AG10803 (cell line): ENCODE results near the gene IFT122.

Experiments used
- DNase-seq: peaks from one replicate; pipeline ENCODE4 v3.0.0; 2010; ENCODE audit warnings: low read depth
- H3K4me3 ChIP-seq: 2 replicates; pipeline ENCODE4 v1.5.1; 2011; ENCODE audit warnings: mild to moderate bottlenecking, low read length, control low read depth
- TF ChIP-seq, protein P1 (sequence below): conservative IDR thresholded peaks from 2 replicates; pipeline ENCODE4 v1.5.1; 2011; ENCODE audit warnings: mild to moderate bottlenecking, low read length, control low read depth, inconsistent platforms

IFT122 gene

DNA sequence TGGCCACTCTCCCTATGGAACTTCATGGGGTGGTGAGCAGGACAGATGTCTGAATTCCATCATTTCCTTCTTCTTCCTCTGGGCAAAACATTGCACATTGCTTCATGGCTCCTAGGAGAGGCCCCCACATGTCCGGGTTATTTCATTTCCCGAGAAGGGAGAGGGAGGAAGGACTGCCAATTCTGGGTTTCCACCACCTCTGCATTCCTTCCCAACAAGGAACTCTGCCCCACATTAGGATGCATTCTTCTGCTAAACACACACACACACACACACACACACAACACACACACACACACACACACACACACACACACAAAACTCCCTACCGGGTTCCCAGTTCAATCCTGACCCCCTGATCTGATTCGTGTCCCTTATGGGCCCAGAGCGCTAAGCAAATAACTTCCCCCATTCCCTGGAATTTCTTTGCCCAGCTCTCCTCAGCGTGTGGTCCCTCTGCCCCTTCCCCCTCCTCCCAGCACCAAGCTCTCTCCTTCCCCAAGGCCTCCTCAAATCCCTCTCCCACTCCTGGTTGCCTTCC, 90.3 kb downstream of the IFT122 start:
- peak; percentile 95 for DNase-seq
- TF ChIP-seq, protein P1, sequence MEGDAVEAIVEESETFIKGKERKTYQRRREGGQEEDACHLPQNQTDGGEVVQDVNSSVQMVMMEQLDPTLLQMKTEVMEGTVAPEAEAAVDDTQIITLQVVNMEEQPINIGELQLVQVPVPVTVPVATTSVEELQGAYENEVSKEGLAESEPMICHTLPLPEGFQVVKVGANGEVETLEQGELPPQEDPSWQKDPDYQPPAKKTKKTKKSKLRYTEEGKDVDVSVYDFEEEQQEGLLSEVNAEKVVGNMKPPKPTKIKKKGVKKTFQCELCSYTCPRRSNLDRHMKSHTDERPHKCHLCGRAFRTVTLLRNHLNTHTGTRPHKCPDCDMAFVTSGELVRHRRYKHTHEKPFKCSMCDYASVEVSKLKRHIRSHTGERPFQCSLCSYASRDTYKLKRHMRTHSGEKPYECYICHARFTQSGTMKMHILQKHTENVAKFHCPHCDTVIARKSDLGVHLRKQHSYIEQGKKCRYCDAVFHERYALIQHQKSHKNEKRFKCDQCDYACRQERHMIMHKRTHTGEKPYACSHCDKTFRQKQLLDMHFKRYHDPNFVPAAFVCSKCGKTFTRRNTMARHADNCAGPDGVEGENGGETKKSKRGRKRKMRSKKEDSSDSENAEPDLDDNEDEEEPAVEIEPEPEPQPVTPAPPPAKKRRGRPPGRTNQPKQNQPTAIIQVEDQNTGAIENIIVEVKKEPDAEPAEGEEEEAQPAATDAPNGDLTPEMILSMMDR: no peak
- no peak overlapping the region for H3K4me3 ChIP-seq

- DNase-seq: no peak
- no peak overlapping the region for H3K4me3 ChIP-seq
- TF ChIP-seq, protein P1: no peak
Measured at GRCh38 chr3:129530821-129531220, 90.8 kb downstream of the IFT122 start.

GRCh38 chr3:129531699-129532098, 91.7 kb downstream of the IFT122 start:
- H3K4me3 ChIP-seq: no peak overlapping the region
- TF ChIP-seq, protein P1: no peak
- no peak for DNase-seq

DNA sequence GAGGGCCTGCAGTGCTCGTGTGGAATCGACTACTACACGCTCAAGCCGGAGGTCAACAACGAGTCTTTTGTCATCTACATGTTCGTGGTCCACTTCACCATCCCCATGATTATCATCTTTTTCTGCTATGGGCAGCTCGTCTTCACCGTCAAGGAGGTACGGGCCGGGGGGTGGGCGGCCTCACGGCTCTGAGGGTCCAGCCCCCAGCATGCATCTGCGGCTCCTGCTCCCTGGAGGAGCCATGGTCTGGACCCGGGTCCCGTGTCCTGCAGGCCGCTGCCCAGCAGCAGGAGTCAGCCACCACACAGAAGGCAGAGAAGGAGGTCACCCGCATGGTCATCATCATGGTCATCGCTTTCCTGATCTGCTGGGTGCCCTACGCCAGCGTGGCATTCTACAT, 92.2 kb downstream of the IFT122 start:
- no peak overlapping the region for H3K4me3 ChIP-seq
- DNase-seq: no peak
- TF ChIP-seq, protein P1: no peak

DNA sequence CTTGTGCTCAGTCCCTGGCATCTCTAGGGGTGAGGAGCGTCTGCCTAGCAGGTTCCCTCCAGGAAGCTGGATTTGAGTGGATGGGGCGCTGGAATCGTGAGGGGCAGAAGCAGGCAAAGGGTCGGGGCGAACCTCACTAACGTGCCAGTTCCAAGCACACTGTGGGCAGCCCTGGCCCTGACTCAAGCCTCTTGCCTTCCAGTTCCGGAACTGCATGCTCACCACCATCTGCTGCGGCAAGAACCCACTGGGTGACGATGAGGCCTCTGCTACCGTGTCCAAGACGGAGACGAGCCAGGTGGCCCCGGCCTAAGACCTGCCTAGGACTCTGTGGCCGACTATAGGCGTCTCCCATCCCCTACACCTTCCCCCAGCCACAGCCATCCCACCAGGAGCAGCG, 93.4 kb downstream of the IFT122 start:
- TF ChIP-seq, protein P1: no peak
- no peak for DNase-seq
- H3K4me3 ChIP-seq: no peak overlapping the region

GRCh38 chr3:129534428-129535027, 94.5 kb downstream of the IFT122 start:
- no peak for DNase-seq
- no peak overlapping the region for H3K4me3 ChIP-seq
- TF ChIP-seq, protein P1: no peak

- TF ChIP-seq, protein P1: no peak
- DNase-seq: no peak
- no peak overlapping the region for H3K4me3 ChIP-seq
Measured at GRCh38 chr3:129535075-129535474, 95.1 kb downstream of the IFT122 start.
